H1 (cell line): ENCODE data around the gene MRPL28. TPM values are rescaled to one million over a fixed set of nuclear protein-coding genes. Genes with fewer than 3 reads are reported as not detected.

Experiments used
- CTCF ChIA-PET: fragments of 300-600 bp; sonication (Branson Sonifier 250); formaldehyde crosslinking; loops from one replicate; lab custom pipeline; 2021; ENCODE audit not compliant: partially characterized antibody; lab: Charles Lee
- POLR2A ChIA-PET: fragments of 300-600 bp; sonication (Branson Sonifier 250); formaldehyde crosslinking; loops from one replicate; lab custom pipeline; 2021; ENCODE audit warnings: inconsistent platforms; ENCODE audit not compliant: partially characterized antibody; lab: Charles Lee
- DNase-seq, 2 experiments: peaks; one replicate each; pipeline versions ENCODE4 v3.0.0 to v3.0.0-alpha.2; 2010 to 2022; ENCODE audit warnings: low spot score in 2 of 2, low read depth in 1 of 2, mixed read lengths in 1 of 2
- FAIRE-seq: peaks from 2 replicates; lab custom pipeline; 2011; peaks lifted over from hg19 to GRCh38; lab: Jason Lieb, UNC
- H2AFZ ChIP-seq: 2 replicates; pipeline ENCODE4 v1.8.1; 2012; ENCODE audit warnings: low read length, inconsistent platforms
- H2AK5ac ChIP-seq: 2 replicates; pipeline ENCODE4 v1.6.1; 2013; ENCODE audit warnings: low read depth, low read length
- H2BK120ac ChIP-seq: replicated peaks from 2 replicates; pipeline ENCODE3; 2013; ENCODE audit warnings: low read depth, low read length, inconsistent platforms
- H2BK12ac ChIP-seq: 2 replicates; pipeline ENCODE4 v1.6.1; 2013; ENCODE audit warnings: low read depth, low read length
- H2BK15ac ChIP-seq: 2 replicates; pipeline ENCODE4 v1.6.1; 2013; ENCODE audit warnings: low read length
- H2BK20ac ChIP-seq: 2 replicates; pipeline ENCODE4 v1.6.1; 2013; ENCODE audit warnings: low read length
- H2BK5ac ChIP-seq: 2 replicates; pipeline ENCODE4 v1.6.1; 2013; ENCODE audit warnings: low read depth, low read length
- H3K14ac ChIP-seq: 2 replicates; pipeline ENCODE4 v1.6.1; 2013; ENCODE audit warnings: inconsistent platforms; ENCODE audit not compliant: insufficient read length
- H3K18ac ChIP-seq: 2 replicates; pipeline ENCODE4 v1.6.1; 2013; ENCODE audit warnings: low read length; ENCODE audit errors: extremely low read depth
- H3K23ac ChIP-seq: 2 replicates; pipeline ENCODE4 v1.6.1; 2013; ENCODE audit warnings: inconsistent platforms; ENCODE audit not compliant: insufficient read length
- H3K23me2 ChIP-seq: 2 replicates; pipeline ENCODE4 v1.6.1; 2013; ENCODE audit warnings: low read depth, low read length
- H3K27ac ChIP-seq: 2 replicates; pipeline ENCODE4 v1.6.1; 2011; ENCODE audit warnings: low read depth, low read length, inconsistent platforms
- H3K27me3 ChIP-seq, 4 experiments: replicated peaks in 1 of 4; 1 replicate in 1 of 4; 2 replicates in 3 of 4; pipeline versions ENCODE4 v1.6.1 to v1.8.1; 2011 to 2013; ENCODE audit warnings: low read length in 3 of 4, mild to moderate bottlenecking in 3 of 4, inconsistent platforms in 2 of 4, mixed read lengths in 2 of 4, moderate library complexity in 1 of 4; ENCODE audit not compliant: control insufficient read depth in 3 of 4, insufficient read depth in 3 of 4; ENCODE audit errors: extremely low read depth in 1 of 4
- H3K36me3 ChIP-seq, 4 experiments: 2 replicates each; pipeline versions ENCODE4 v1.6.1 to v1.8.1; 2011 to 2013; ENCODE audit warnings: mild to moderate bottlenecking in 4 of 4, low read length in 3 of 4, moderate library complexity in 2 of 4, control low read depth in 1 of 4, inconsistent platforms in 1 of 4; ENCODE audit not compliant: insufficient read depth in 4 of 4, control insufficient read depth in 2 of 4
- H3K4ac ChIP-seq: replicated peaks from 2 replicates; pipeline ENCODE3; 2013; ENCODE audit warnings: low read length, low read depth, mixed read lengths, inconsistent platforms; ENCODE audit not compliant: insufficient read length
- H3K4me1 ChIP-seq, 4 experiments: replicated peaks in 1 of 4; 1 replicate in 1 of 4; 2 replicates in 3 of 4; pipeline versions ENCODE4 v1.6.1 to v1.8.1; 2011 to 2013; ENCODE audit warnings: low read length in 3 of 4, inconsistent platforms in 2 of 4, mixed read lengths in 1 of 4; ENCODE audit not compliant: insufficient read depth in 4 of 4, control insufficient read depth in 3 of 4
- H3K4me2 ChIP-seq, 2 experiments: 2 replicates each; pipeline versions ENCODE4 v1.6.1 to v1.8.1; 2011 to 2013; ENCODE audit warnings: low read depth in 2 of 2, low read length in 2 of 2, control low read depth in 1 of 2, inconsistent platforms in 1 of 2, mild to moderate bottlenecking in 1 of 2; ENCODE audit not compliant: insufficient read depth in 1 of 2
- H3K4me3 ChIP-seq, 4 experiments: fragments of 200-600, 300-600 bp in 1 of 4; sonication (generic), shearing (Covaris generic), sonication (Bioruptor Twin) in 1 of 4; 2 replicates each; pipeline versions ENCODE4 v1.5.1 to v1.8.1; 2011 to 2016; ENCODE audit warnings: low read length in 4 of 4, low read depth in 3 of 4, control low read depth in 2 of 4, inconsistent platforms in 2 of 4, mild to moderate bottlenecking in 2 of 4, mixed read lengths in 1 of 4, moderate library complexity in 1 of 4; ENCODE audit not compliant: insufficient read depth in 2 of 4; ENCODE audit errors: extremely low read depth in 1 of 4
- H3K56ac ChIP-seq: replicated peaks from 2 replicates; pipeline ENCODE3; 2013; ENCODE audit warnings: low read depth, mild to moderate bottlenecking, mixed read lengths, low read length, inconsistent platforms; ENCODE audit not compliant: insufficient read length
- H3K79me1 ChIP-seq: 2 replicates; pipeline ENCODE4 v1.6.1; 2013; ENCODE audit warnings: low read depth, low read length, control low read depth
- H3K79me2 ChIP-seq, 2 experiments: 2 replicates each; pipeline versions ENCODE4 v1.6.1 to v1.8.1; 2012 to 2013; ENCODE audit warnings: low read length in 2 of 2, mild to moderate bottlenecking in 2 of 2, inconsistent platforms in 1 of 2; ENCODE audit not compliant: insufficient read depth in 2 of 2, control insufficient read depth in 1 of 2
- H3K9ac ChIP-seq, 4 experiments: replicated peaks in 1 of 4; 1 replicate in 1 of 4; 2 replicates in 3 of 4; pipeline versions ENCODE4 v1.6.1 to v1.8.1; 2011 to 2013; ENCODE audit warnings: low read depth in 3 of 4, low read length in 3 of 4, control low read depth in 2 of 4, mild to moderate bottlenecking in 2 of 4, moderate library complexity in 2 of 4, inconsistent platforms in 1 of 4; ENCODE audit errors: extremely low read depth in 1 of 4
- H3K9me3 ChIP-seq, 2 experiments: 2 replicates each; pipeline versions ENCODE4 v1.6.1 to v1.8.1; 2012 to 2013; ENCODE audit warnings: mild to moderate bottlenecking in 2 of 2, moderate library complexity in 2 of 2, control low read depth in 1 of 2, inconsistent platforms in 1 of 2, low read depth in 1 of 2, low read length in 1 of 2, mixed read lengths in 1 of 2; ENCODE audit not compliant: insufficient read depth in 2 of 2
- H4K20me1 ChIP-seq, 2 experiments: replicated peaks in 1 of 2; 2 replicates each; pipeline versions ENCODE3 to v1.8.1; 2011 to 2013; ENCODE audit warnings: inconsistent platforms in 2 of 2, low read length in 2 of 2, mild to moderate bottlenecking in 1 of 2; ENCODE audit not compliant: insufficient read depth in 2 of 2, control insufficient read depth in 1 of 2
- H4K5ac ChIP-seq: 2 replicates; pipeline ENCODE4 v1.6.1; 2013; ENCODE audit warnings: low read length, low read depth, mixed read lengths, inconsistent platforms; ENCODE audit not compliant: insufficient read length
- H4K8ac ChIP-seq: 2 replicates; pipeline ENCODE4 v1.8.0; 2013; ENCODE audit warnings: mild to moderate bottlenecking, moderate library complexity, low read length, inconsistent platforms; ENCODE audit not compliant: insufficient read depth; ENCODE audit errors: extremely low read depth
- H4K91ac ChIP-seq: replicated peaks from 2 replicates; pipeline ENCODE3; 2013; ENCODE audit warnings: low read length, mixed read lengths, inconsistent platforms; ENCODE audit not compliant: insufficient read length
- CHD2 ChIP-seq: IDR thresholded peaks from 2 replicates; pipeline ENCODE4 v1.6.1; 2012; ENCODE audit warnings: low read length, improper control_type of control experiment
- JUN ChIP-seq: IDR thresholded peaks from 2 replicates; pipeline ENCODE4 v1.6.1; 2011; ENCODE audit warnings: low read depth, mild to moderate bottlenecking, improper control_type of control experiment, low read length
- KDM4A ChIP-seq: IDR thresholded peaks from one replicate; pipeline ENCODE4 v1.7.1; 2012; ENCODE audit warnings: low read depth, mild to moderate bottlenecking, moderate library complexity, low read length, inconsistent platforms; ENCODE audit not compliant: severe bottlenecking
- RNF2 ChIP-seq: fragments of 200-900, 300-1000 bp; sonication (generic); IDR thresholded peaks from 2 replicates; pipeline ENCODE4 v1.7.1; 2016; ENCODE audit warnings: borderline replicate concordance, low read depth, mild to moderate bottlenecking, antibody characterized with exemption, low read length; ENCODE audit not compliant: poor library complexity, severe bottlenecking; ENCODE audit errors: missing control alignments
- WGBS, 2 experiments: shearing (Covaris generic) in 1 of 2; methylation state at CpG; one replicate each; pipeline versions ENCODE4 v1.1.6 to v1.1.7; 2013 to 2015; ENCODE audit warnings: low lambda C conversion rate in 2 of 2, mixed read lengths in 2 of 2, inconsistent platforms in 1 of 2, low coverage in 1 of 2, missing lambda C conversion rate in 1 of 2; ENCODE audit not compliant: insufficient replicate concordance in 2 of 2, insufficient coverage in 1 of 2, insufficient read length in 1 of 2; ENCODE audit errors: extremely low coverage in 1 of 2, missing lambda C conversion rate in 1 of 2; 5-methylcytosine and 5-hydroxymethylcytosine counted together
- polyA plus RNA-seq, 7 experiments: library from polyadenylated mRNA; depleted of rRNA in 3 of 7; stranded (reverse) in 5 of 7; unstranded in 2 of 7; fragments of >200 nt in 5 of 7; fragments of 200-250 nt in 2 of 7; gene quantifications; 1 replicate in 5 of 7; 2 replicates in 1 of 7; 4 replicates in 1 of 7; pipeline versions ENCODE4 v1.2.1 to v1.2.3, GENCODE V29; 2011 to 2013; ENCODE audit warnings: missing spikeins in 2 of 7, mixed read lengths in 2 of 7
- total RNA-seq: library from RNA; stranded (reverse); fragmentation: NEBNext Ultra II Directional; extraction: Animal tissue kit (Norgen Biotek cat#: 25700); gene quantifications from 2 replicates; pipeline ENCODE4 v1.2.1, GENCODE V29; 2021
- TF ChIP-seq, protein P1 (sequence below): IDR thresholded peaks from 2 replicates; pipeline ENCODE4 v1.6.1; 2011; ENCODE audit warnings: low read depth, mild to moderate bottlenecking, low read length; ENCODE audit not compliant: insufficient read depth

MRPL28 gene
- total and polyA plus RNA-seq, 2 of the 8 experiments (the other 6 are each of a cell fraction or from before 2014, with no cell fraction given) = 88.9 to 188 TPM

DNA sequence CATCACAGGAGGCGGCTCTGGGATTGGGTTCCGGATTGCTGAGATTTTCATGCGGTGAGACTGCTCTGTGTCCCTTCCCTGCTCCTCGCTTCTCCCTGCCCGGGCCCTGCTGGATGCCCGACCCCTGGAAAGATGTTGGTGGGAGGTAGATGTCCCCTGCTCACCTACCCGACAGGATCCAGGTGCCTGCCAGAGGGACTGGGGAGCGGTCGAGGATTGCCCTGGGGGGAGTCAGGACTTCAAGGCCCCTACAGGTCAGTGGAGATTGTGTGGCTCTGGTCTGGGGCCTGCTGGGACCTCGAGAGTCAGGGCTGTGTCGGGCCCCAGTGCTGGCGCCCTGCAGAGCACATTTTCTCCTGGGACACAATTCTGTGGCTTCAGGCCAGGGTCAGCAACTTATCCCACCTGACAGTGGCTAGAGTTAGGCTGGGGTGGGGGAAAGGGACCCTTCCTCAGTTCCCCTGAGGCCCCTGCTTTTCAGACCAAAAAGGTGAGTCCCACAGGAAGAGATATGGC lies 34.7 kb upstream of the MRPL28 start:
- no peak overlapping the region for H3K4me2 ChIP-seq
- H2BK5ac ChIP-seq = no peak overlapping the region
- no peak overlapping the region for H2BK15ac ChIP-seq
- 88% methylated on average over 12 of the region's 12 CpGs; no CpG with 5 or more reads in 1 of the 2 experiments for WGBS, 2 experiments
- peak overlapping the region; percentile 10; the same call in 1 of the 2 replicates for H3K27ac ChIP-seq
- H3K23ac ChIP-seq = no peak overlapping the region
- no peak overlapping the region for H3K18ac ChIP-seq
- no peak overlapping the region for H4K5ac ChIP-seq
- peak in 1 of 2 experiments; percentile 45 for DNase-seq
- no peaks in the 10 kb centered on the region for H3K27me3 ChIP-seq
- no peak overlapping the region for H2BK12ac ChIP-seq
- peaks cover 2 to 8% (median 4%) of the 10 kb centered on the region in 4 experiments; a peak in 5 of 8 replicates for H3K36me3 ChIP-seq
- no peak overlapping the region for H3K14ac ChIP-seq
- H2AK5ac ChIP-seq = no peak overlapping the region
- no peak for FAIRE-seq
- H3K79me1 ChIP-seq = no peaks in the 10 kb centered on the region
- no peak overlapping the region for H4K8ac ChIP-seq
- no peak overlapping the region for H2BK20ac ChIP-seq
- H2BK120ac ChIP-seq = no peak overlapping the region
- H3K4me3 ChIP-seq = no peak overlapping the region
- H3K79me2 ChIP-seq = no peaks in the 10 kb centered on the region
- H3K4me1 ChIP-seq = peaks cover 0 to 7% (median 3%) of the 10 kb centered on the region in 4 experiments; a peak in 4 of 7 replicates
- TF ChIP-seq CHD2 = no peak
- TF ChIP-seq RNF2 = no peak
- TF ChIP-seq JUN = no peak
- no peak for TF ChIP-seq KDM4A
- TF ChIP-seq, protein P1, sequence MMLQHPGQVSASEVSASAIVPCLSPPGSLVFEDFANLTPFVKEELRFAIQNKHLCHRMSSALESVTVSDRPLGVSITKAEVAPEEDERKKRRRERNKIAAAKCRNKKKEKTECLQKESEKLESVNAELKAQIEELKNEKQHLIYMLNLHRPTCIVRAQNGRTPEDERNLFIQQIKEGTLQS = no peak
- TF ChIP-seq, all 59 proteins: peak for 0
- ChIA-PET POLR2A (interaction anchor here (1.9 to 3.2 kb wide), 3 partner anchors 9 to 47 kb away, joined by 4 to 13 read pairs (median 7); no protein-coding TSS in a partner anchor), CTCF (interaction anchor here (2.9 kb wide), 1 partner anchor 83 kb away, joined by 11 read pairs; no protein-coding TSS in a partner anchor)
- no peak overlapping the region for H4K91ac ChIP-seq
- no peaks in the 10 kb centered on the region; the same call in 1 of the 2 replicates for H3K23me2 ChIP-seq
- no peak overlapping the region for H2AFZ ChIP-seq
- H3K56ac ChIP-seq = no peak overlapping the region
- H3K4ac ChIP-seq = no peak overlapping the region
- H4K20me1 ChIP-seq = peaks cover 0 to 3% of the 10 kb centered on the region in 2 experiments
- peak overlapping the region in 1 of 4 experiments; percentile 10; a peak in 1 of 7 replicates for H3K9ac ChIP-seq
- no peaks in the 10 kb centered on the region for H3K9me3 ChIP-seq
